ENCODE data around the gene SPTBN1.

SPTBN1 gene

DNA sequence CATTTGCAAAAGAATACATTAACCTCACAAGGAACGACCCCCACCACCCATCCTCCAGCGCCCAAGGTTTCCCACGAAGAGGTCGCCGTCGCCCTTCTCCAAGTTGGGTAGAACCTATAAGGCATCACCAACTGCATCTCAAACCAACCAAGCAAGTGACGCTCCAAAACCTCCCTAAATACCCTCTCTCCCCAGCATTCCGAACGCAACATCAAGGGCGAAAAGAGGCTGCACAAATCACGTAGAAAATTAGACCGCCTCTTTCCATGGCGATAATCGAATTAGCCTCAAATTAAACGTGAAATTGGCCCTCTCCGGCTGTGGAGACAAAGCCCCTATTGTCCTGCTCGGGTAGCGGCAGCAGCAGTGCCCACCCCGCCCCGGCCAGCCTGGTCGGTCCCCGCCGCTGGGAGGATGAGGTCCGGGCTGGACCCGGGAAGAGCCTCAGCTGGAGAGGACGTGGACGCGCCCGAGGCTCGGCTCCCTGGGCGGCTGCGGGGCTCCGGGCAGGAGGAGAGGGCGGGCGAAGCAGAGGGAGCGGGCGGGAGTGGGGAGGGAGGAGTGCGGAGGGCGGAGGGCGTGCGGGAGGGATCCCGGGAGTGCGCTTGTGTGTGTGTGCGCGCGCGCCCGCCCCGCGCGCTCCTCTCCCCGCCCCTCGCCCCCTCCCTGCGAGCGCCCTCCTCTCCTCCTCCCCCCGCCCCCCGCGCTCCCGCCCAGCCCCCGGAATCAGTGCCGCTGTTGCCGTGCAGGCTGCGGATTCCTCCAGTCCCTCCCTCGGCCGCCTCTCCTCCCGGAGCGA lies at the start of gene SPTBN1:
Gene SPTBN1, plus strand, starts transcription at position 765 of the 799 bp plus-strand sequence. CDS start 70,092 bp downstream, outside the sequence.
- no peaks in the 10 kb centered on the region for H3K27me3 ChIP-seq (ENCODE audit: insufficient read depth, poor library complexity, severe bottlenecking)
- TF ChIP-seq, protein P1, sequence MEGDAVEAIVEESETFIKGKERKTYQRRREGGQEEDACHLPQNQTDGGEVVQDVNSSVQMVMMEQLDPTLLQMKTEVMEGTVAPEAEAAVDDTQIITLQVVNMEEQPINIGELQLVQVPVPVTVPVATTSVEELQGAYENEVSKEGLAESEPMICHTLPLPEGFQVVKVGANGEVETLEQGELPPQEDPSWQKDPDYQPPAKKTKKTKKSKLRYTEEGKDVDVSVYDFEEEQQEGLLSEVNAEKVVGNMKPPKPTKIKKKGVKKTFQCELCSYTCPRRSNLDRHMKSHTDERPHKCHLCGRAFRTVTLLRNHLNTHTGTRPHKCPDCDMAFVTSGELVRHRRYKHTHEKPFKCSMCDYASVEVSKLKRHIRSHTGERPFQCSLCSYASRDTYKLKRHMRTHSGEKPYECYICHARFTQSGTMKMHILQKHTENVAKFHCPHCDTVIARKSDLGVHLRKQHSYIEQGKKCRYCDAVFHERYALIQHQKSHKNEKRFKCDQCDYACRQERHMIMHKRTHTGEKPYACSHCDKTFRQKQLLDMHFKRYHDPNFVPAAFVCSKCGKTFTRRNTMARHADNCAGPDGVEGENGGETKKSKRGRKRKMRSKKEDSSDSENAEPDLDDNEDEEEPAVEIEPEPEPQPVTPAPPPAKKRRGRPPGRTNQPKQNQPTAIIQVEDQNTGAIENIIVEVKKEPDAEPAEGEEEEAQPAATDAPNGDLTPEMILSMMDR (IDR thresholded peaks at IDR 0.05; ENCODE audit: poor library complexity, severe bottlenecking), result no peak
- DNase-seq (ENCODE audit: low spot score), result peak; percentile 73
- H3K9me3 ChIP-seq (ENCODE audit: severe bottlenecking), result no peaks in the 10 kb centered on the region
- peak within 1 kb of the TSS; percentile 55 for H3K27ac ChIP-seq (ENCODE audit: poor library complexity, severe bottlenecking)
- H3K4me3 ChIP-seq (ENCODE audit: severe bottlenecking), result peak within 1 kb of the TSS; percentile 94
- peaks cover 6% of the 10 kb centered on the region for H3K4me1 ChIP-seq (ENCODE audit: insufficient read depth, poor library complexity, severe bottlenecking)
- H3K36me3 ChIP-seq (ENCODE audit: low read depth), result no peaks in the 10 kb centered on the region
- ATAC-seq (ENCODE audit: low read depth), result peak; percentile 76

DNA sequence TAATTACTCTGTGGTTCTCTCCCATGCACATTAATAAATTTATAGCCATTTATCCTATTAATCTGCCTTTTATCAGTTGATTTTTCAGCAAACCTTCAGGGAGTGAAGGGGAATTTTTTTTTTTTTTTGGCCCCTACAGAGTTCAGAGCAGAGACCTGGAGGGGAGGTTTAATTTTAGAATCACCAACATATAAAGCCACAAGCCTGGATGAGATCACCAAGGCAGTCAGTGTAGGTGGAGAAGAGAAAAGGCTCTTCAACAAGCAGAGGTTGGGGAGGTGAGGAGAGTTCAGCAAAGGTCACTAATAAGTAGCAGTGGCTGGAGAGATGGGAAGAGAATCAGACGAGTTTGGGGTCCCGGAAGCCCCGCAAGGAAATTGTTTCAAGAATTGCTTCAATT lies 48.4 kb upstream of the SPTBN1 start:
- Histone ChIP-seq H3K27me3 (ENCODE audit: insufficient read depth, poor library complexity, severe bottlenecking) (no peaks in the 10 kb centered on the region), H3K4me1 (ENCODE audit: insufficient read depth, poor library complexity, severe bottlenecking) (no peaks in the 10 kb centered on the region), H3K4me3 (ENCODE audit: severe bottlenecking) (no peak overlapping the region), H3K9me3 (ENCODE audit: severe bottlenecking) (no peaks in the 10 kb centered on the region), H3K36me3 (ENCODE audit: low read depth) (no peaks in the 10 kb centered on the region), H3K27ac (ENCODE audit: poor library complexity, severe bottlenecking) (no peak overlapping the region)
- TF ChIP-seq, protein P1 (IDR thresholded peaks at IDR 0.05; ENCODE audit: poor library complexity, severe bottlenecking), result no peak
- DNase-seq (ENCODE audit: low spot score) (no peak), ATAC-seq (ENCODE audit: low read depth) (no peak)

DNA sequence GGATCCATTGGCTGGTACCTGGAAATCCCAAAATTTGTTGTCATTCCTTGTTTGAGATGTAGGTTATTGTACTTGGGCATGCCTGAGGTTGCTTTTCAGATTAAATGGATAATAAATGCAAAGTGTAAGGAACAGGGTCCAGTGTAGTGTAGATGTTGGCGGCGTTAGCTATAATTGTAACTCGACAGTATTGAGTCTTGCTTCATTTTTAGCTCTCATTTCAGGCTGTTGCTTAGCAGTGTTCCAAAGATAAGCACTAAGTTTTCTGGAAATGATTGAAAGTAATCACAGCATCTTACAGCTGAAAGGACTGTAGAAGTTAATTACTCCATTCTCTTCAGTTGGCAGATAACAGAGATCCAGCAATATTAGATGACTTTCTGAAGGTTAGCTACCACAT lies 47.8 kb upstream of the SPTBN1 start:
- H3K4me1 ChIP-seq (ENCODE audit: insufficient read depth, poor library complexity, severe bottlenecking), result peaks cover 4% of the 10 kb centered on the region
- no peak overlapping the region for H3K27ac ChIP-seq (ENCODE audit: poor library complexity, severe bottlenecking)
- no peak for ATAC-seq (ENCODE audit: low read depth)
- TF ChIP-seq, protein P1 (IDR thresholded peaks at IDR 0.05; ENCODE audit: poor library complexity, severe bottlenecking), result no peak
- H3K36me3 ChIP-seq (ENCODE audit: low read depth), result no peaks in the 10 kb centered on the region; the same call in 1 of the 2 replicates
- no peak overlapping the region for H3K4me3 ChIP-seq (ENCODE audit: severe bottlenecking)
- no peak for DNase-seq (ENCODE audit: low spot score)
- H3K27me3 ChIP-seq (ENCODE audit: insufficient read depth, poor library complexity, severe bottlenecking), result no peaks in the 10 kb centered on the region
- H3K9me3 ChIP-seq (ENCODE audit: severe bottlenecking), result no peaks in the 10 kb centered on the region

DNA sequence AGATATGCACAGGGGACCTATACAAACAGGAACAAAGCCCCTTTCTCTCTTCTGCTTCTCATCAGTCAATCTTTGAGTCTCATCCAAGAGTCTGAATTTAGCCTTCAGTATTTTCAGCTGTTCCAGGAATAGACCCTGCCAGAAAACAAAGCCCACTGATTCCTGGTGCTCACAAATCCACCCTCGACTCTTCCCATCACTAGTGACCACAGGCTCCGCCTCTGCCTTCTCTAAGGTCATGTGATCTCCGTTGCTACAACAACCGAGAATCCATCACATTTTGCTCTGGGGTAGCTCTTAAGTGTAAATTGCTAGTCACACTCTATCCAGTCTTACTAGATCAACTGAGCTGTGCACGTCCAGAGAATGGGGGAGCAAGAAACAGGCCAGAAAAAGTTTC lies 46.4 kb upstream of the SPTBN1 start:
- ATAC-seq (ENCODE audit: low read depth), result no peak
- no peak for DNase-seq (ENCODE audit: low spot score)
- H3K27ac ChIP-seq (ENCODE audit: poor library complexity, severe bottlenecking), result no peak overlapping the region
- H3K9me3 ChIP-seq (ENCODE audit: severe bottlenecking), result no peaks in the 10 kb centered on the region
- no peaks in the 10 kb centered on the region for H3K27me3 ChIP-seq (ENCODE audit: insufficient read depth, poor library complexity, severe bottlenecking)
- no peaks in the 10 kb centered on the region; the same call in 1 of the 2 replicates for H3K36me3 ChIP-seq (ENCODE audit: low read depth)
- H3K4me3 ChIP-seq (ENCODE audit: severe bottlenecking), result no peak overlapping the region
- TF ChIP-seq, protein P1 (IDR thresholded peaks at IDR 0.05; ENCODE audit: poor library complexity, severe bottlenecking), result no peak
- H3K4me1 ChIP-seq (ENCODE audit: insufficient read depth, poor library complexity, severe bottlenecking), result peaks cover 5% of the 10 kb centered on the region

DNA sequence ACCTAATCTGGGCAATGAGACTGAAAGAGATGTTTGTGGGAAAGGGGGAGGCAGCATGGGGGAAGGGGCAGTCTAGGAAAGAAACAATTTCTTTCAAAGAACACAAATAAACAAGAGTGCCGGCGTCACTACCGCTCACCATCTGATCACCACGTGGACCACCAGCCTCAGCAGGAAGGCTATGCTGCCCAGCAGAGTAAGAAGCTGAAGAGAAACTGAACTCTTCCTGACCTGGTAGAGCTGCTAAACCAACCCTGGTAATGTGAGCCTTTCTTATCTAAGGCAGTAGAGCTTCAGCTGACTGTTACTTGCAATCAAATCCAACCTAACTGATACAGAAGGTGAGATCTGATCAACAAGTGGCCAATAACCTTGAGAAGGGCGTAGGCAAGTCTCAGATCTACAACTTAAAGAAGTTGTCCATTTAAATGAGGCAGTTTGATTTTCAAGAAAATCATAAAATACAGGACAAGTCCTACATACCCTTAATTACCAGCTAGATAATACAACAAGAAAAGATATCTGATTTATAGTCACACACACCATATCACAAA lies 44.2 kb upstream of the SPTBN1 start:
- ATAC-seq (ENCODE audit: low read depth) (no peak), DNase-seq (ENCODE audit: low spot score) (no peak)
- Histone ChIP-seq H3K27ac (ENCODE audit: poor library complexity, severe bottlenecking) (no peak overlapping the region), H3K4me3 (ENCODE audit: severe bottlenecking) (no peak overlapping the region), H3K36me3 (ENCODE audit: low read depth) (no peaks in the 10 kb centered on the region; the same call in 1 of the 2 replicates), H3K4me1 (ENCODE audit: insufficient read depth, poor library complexity, severe bottlenecking) (peaks cover 5% of the 10 kb centered on the region), H3K27me3 (ENCODE audit: insufficient read depth, poor library complexity, severe bottlenecking) (no peaks in the 10 kb centered on the region), H3K9me3 (ENCODE audit: severe bottlenecking) (no peaks in the 10 kb centered on the region)
- TF ChIP-seq, protein P1 (IDR thresholded peaks at IDR 0.05; ENCODE audit: poor library complexity, severe bottlenecking), result no peak

Data from RWPE2 (cell line).